CD4-positive, CD25-positive, alpha-beta regulatory T cell (primary cell): ENCODE measurements around the gene CTBP1. TPM values are rescaled to one million over a fixed set of nuclear protein-coding genes. Genes with fewer than 3 reads are reported as not detected.

ENCODE experiments used
- ATAC-seq, 2 donors: fragments of 150-1000 bp; cut with Tn5 transposase; one replicate each; pipeline ENCODE4 v1.10.0; 2021; ENCODE audit warnings: low read depth in 2 of 2, moderate number of reproducible peaks in 2 of 2, moderate library complexity in 1 of 2
- DNase-seq, 3 donors: peaks; one replicate each; pipeline versions ENCODE4 v3.0.0 to v3.0.0-alpha.2; 2012 to 2022; ENCODE audit warnings: mixed read lengths in 1 of 3
- H3K27ac ChIP-seq: one replicate; pipeline ENCODE4 v1.7.0; 2013; ENCODE audit warnings: mild to moderate bottlenecking, low read length; ENCODE audit not compliant: insufficient read depth, poor library complexity, severe bottlenecking
- H3K27me3 ChIP-seq: one replicate; pipeline ENCODE4 v1.7.0; 2013; ENCODE audit warnings: low read length; ENCODE audit not compliant: control insufficient read depth, insufficient read depth
- H3K36me3 ChIP-seq: one replicate; pipeline ENCODE4 v1.7.0; 2013; ENCODE audit warnings: mild to moderate bottlenecking, low read length, moderate library complexity; ENCODE audit not compliant: control insufficient read depth, insufficient read depth
- H3K4me1 ChIP-seq: 2 replicates; pipeline ENCODE4 v1.7.0; 2013; ENCODE audit warnings: mild to moderate bottlenecking, low read length; ENCODE audit not compliant: insufficient read depth, control insufficient read depth, poor library complexity, severe bottlenecking
- H3K4me3 ChIP-seq: one replicate; pipeline ENCODE4 v1.7.0; 2013; ENCODE audit warnings: low read depth, mild to moderate bottlenecking, low read length, moderate library complexity
- H3K9me3 ChIP-seq, 2 experiments: 1 replicate in 1 of 2; 2 replicates in 1 of 2; pipeline ENCODE4 v1.7.0; 2013; ENCODE audit warnings: low read length in 2 of 2, mild to moderate bottlenecking in 1 of 2, moderate library complexity in 1 of 2; ENCODE audit not compliant: control insufficient read depth in 2 of 2
- H3K27ac Mint-ChIP-seq, 3 donors: one replicate each; pipeline ENCODE4 v1.8.0; 2020 to 2022; ENCODE audit warnings: mild to moderate bottlenecking in 3 of 3, mixed read lengths in 3 of 3, moderate library complexity in 2 of 3
- H3K27me3 Mint-ChIP-seq: one replicate; pipeline ENCODE4 v1.8.0; 2022; ENCODE audit warnings: mild to moderate bottlenecking, mixed read lengths
- H3K36me3 Mint-ChIP-seq: one replicate; pipeline ENCODE4 v1.8.0; 2020; ENCODE audit warnings: mixed read lengths
- H3K4me1 Mint-ChIP-seq, 4 donors: one replicate each; pipeline ENCODE4 v1.8.0; 2020 to 2022; ENCODE audit warnings: mixed read lengths in 4 of 4, mild to moderate bottlenecking in 1 of 4
- H3K4me3 Mint-ChIP-seq, 4 donors: one replicate each; pipeline ENCODE4 v1.8.0; 2020 to 2022; ENCODE audit warnings: mild to moderate bottlenecking in 4 of 4, mixed read lengths in 4 of 4, moderate library complexity in 3 of 4
- H3K9me3 Mint-ChIP-seq, 7 donors: one replicate each; pipeline ENCODE4 v1.8.0; 2020 to 2022; ENCODE audit warnings: mixed read lengths in 7 of 7, mild to moderate bottlenecking in 3 of 7, moderate library complexity in 2 of 7
- polyA plus RNA-seq, 4 donors: library from polyadenylated mRNA; unstranded; fragments of 300-500 nt; fragmentation: Illumina TruSeq; gene quantifications; one replicate each; pipeline ENCODE4 v1.2.3, GENCODE V29; 2021
- total RNA-seq: library from RNA; stranded (reverse); gene quantifications from one replicate; pipeline ENCODE4 v1.2.3, GENCODE V29; 2022

The CTBP1 gene
- total and polyA plus RNA-seq, 5 donors from 2014 or later, result 32.4 to 198 (median 67.2) TPM

DNA sequence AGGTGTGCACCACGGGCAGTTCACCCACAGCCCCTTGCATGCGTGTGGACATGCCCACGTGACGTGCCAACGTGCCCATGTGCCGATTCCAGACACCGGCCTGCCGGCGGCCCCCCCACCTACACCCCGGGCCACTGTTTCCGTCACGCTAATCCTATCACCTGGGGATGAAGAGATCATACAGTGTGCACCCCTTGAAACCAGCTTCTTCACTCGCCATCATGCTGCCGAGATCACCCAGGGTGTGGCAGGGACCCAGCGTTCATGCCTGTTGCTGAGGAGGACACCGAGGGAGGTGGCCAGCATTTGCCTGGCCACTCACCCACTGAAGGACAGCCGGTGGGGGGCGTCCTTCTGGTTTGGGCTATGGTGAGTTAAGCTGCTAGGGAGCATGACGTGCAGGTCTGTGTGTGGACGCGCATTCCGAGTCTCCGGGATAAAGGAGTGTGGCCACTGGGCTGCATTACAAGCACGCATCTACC, 14.1 kb downstream of the CTBP1 start:
- H3K27me3 Mint-ChIP-seq, result no peaks in the 10 kb centered on the region
- H3K4me1 Mint-ChIP-seq, result peaks cover 0 to 9% (median 2%) of the 10 kb centered on the region in 4 donors
- Histone ChIP-seq H3K9me3 (no peaks in the 10 kb centered on the region), H3K27me3 (no peaks in the 10 kb centered on the region), H3K36me3 (peaks cover 80% of the 10 kb centered on the region), H3K4me3 (no peak overlapping the region), H3K27ac (no peak overlapping the region), H3K4me1 (no peaks in the 10 kb centered on the region)
- peak overlapping the region in 1 of 3 donors; percentile 56 for H3K27ac Mint-ChIP-seq
- no peak for ATAC-seq
- no peak for DNase-seq
- H3K4me3 Mint-ChIP-seq, result no peak overlapping the region
- no peaks in the 10 kb centered on the region for H3K9me3 Mint-ChIP-seq
- H3K36me3 Mint-ChIP-seq, result peaks cover 23% of the 10 kb centered on the region

DNA sequence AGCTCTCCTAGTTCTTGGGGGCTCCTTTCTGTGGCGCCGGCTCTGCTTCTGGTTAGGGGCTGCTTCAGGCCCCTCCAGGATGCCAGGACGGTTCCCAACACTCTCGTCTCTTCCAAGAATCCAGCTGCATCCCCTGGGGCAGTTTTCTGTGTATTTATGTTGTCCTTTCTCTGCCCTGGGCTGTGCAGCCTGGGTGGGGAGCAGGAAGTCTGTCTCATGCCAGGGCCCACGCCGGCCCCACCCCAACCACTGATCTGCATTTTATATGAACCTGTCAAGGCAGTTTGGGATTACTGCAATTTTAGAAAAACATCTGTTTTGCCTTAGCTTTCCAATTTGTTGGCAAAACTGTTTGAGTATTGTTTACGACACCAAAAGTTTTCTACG, 14.6 kb downstream of the CTBP1 start:
- Mint-ChIP-seq H3K4me3 (no peak overlapping the region), H3K27ac (no peak overlapping the region), H3K9me3 (no peaks in the 10 kb centered on the region), H3K27me3 (no peaks in the 10 kb centered on the region), H3K4me1 (peaks cover 0 to 11% (median 2%) of the 10 kb centered on the region in 4 donors), H3K36me3 (peaks cover 20% of the 10 kb centered on the region)
- DNase-seq, result no peak
- no peak overlapping the region for H3K27ac ChIP-seq
- H3K9me3 ChIP-seq, result no peaks in the 10 kb centered on the region
- no peak for ATAC-seq
- H3K27me3 ChIP-seq, result no peaks in the 10 kb centered on the region
- peaks cover 77% of the 10 kb centered on the region for H3K36me3 ChIP-seq
- no peaks in the 10 kb centered on the region for H3K4me1 ChIP-seq
- no peak overlapping the region for H3K4me3 ChIP-seq

DNA sequence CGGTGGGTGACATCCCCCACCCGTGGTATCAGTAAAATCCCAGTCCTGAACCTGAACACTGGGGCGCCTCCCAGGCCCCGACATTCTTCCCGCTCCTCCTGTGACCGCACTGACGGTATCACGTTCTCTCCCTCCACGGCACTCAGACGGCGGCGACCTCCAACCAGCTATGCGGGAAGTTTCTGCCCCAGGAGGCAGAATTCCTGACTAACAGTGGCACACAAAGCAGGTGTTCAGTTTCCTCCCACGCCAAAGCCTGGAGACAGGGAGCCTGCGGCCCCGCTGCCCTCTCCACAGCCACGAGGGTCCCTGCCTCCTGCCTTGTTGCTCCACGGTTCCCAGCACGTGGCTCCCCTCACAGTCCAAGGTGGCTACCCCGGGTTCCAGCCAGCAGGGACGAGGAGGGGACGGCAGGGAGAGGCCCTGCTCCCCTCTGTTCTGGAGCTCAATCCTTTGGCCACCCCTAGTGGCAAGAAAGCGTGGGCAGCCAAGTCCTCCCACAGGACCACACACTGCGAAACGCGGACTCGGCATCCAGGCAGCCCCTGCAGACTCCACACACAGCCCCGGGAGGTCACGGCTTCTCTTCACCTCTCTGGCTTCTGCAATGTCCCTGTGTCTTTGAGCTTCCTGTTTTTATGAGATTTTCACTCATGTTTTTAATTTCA, 15.2 kb downstream of the CTBP1 start:
- Mint-ChIP-seq H3K4me1 (peaks cover 0 to 11% (median 1%) of the 10 kb centered on the region in 4 donors), H3K4me3 (no peak overlapping the region), H3K9me3 (no peaks in the 10 kb centered on the region), H3K27ac (no peak overlapping the region), H3K27me3 (no peaks in the 10 kb centered on the region), H3K36me3 (peaks cover 22% of the 10 kb centered on the region)
- Histone ChIP-seq H3K36me3 (peaks cover 74% of the 10 kb centered on the region), H3K4me1 (no peaks in the 10 kb centered on the region), H3K9me3 (no peaks in the 10 kb centered on the region), H3K4me3 (no peak overlapping the region), H3K27me3 (no peaks in the 10 kb centered on the region), H3K27ac (no peak overlapping the region)
- DNase-seq (no peak), ATAC-seq (no peak)

DNA sequence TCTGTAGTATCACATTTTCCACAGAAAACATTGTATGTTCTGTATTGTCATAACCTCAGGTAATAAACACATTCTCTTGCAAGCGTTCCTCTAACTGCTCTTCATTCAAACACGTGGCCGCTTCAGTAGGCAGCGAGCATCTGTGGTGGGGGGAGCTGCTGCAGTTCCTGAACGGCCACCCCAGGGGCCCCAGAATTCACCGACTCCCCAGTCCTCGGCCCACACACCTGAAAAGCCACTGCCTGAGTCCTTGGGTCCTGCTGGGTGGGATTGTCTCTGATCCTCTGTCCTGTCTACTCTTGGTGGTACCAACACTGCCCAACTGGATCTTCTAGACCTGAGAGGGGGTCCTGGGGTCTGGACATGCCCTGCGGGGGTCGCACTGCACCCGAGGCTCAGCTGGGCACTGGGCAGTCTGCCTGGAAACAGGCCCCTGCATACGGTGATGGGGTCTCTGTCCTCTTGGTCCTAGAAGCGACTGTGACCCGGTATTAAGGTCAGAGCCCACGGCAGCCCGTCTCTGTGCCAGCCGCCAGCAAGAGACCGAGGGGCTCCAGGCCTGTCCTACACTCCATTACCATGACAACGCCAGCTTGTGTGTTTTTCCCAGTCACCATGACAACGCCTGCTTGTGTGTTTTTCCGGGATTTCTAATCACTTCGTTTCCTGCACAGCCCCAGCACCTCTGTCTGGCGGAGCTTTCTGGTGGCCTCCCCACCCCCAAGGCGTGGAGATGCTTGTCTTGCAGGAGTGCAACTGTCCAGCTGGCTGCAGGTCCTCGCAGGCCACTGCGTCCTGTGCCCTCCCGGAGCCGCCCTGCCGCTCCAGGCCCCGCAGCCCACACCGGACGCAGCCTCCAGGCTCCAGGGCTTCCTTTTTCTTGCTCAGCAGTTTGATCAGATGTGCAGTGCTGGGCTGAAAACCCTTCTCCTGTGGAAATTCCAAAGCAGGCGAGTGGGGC, 16.0 kb downstream of the CTBP1 start:
- Mint-ChIP-seq H3K36me3 (peaks cover 24% of the 10 kb centered on the region), H3K4me1 (peaks cover 0 to 11% (median 1%) of the 10 kb centered on the region in 4 donors), H3K4me3 (no peak overlapping the region), H3K27me3 (no peaks in the 10 kb centered on the region), H3K9me3 (no peaks in the 10 kb centered on the region), H3K27ac (no peak overlapping the region)
- no peak for DNase-seq
- H3K27me3 ChIP-seq, result no peaks in the 10 kb centered on the region
- peaks cover 73% of the 10 kb centered on the region for H3K36me3 ChIP-seq
- H3K27ac ChIP-seq, result no peak overlapping the region
- no peak for ATAC-seq
- no peak overlapping the region for H3K4me3 ChIP-seq
- H3K9me3 ChIP-seq, result no peaks in the 10 kb centered on the region
- H3K4me1 ChIP-seq, result no peaks in the 10 kb centered on the region

GRCh38 chr4:1231637-1232360, 17.1 kb downstream of the CTBP1 start:
- Histone ChIP-seq H3K9me3 (no peaks in the 10 kb centered on the region), H3K4me1 (no peaks in the 10 kb centered on the region), H3K27ac (no peak overlapping the region), H3K27me3 (no peaks in the 10 kb centered on the region), H3K4me3 (no peak overlapping the region), H3K36me3 (peaks cover 77% of the 10 kb centered on the region)
- Mint-ChIP-seq H3K27ac (peak overlapping the region in 1 of 3 donors; percentile 78), H3K4me3 (no peak overlapping the region), H3K9me3 (no peaks in the 10 kb centered on the region), H3K27me3 (no peaks in the 10 kb centered on the region), H3K4me1 (peaks cover 0 to 14% (median 1%) of the 10 kb centered on the region in 4 donors), H3K36me3 (peaks cover 35% of the 10 kb centered on the region)
- ATAC-seq (no peak), DNase-seq (no peak)

DNA sequence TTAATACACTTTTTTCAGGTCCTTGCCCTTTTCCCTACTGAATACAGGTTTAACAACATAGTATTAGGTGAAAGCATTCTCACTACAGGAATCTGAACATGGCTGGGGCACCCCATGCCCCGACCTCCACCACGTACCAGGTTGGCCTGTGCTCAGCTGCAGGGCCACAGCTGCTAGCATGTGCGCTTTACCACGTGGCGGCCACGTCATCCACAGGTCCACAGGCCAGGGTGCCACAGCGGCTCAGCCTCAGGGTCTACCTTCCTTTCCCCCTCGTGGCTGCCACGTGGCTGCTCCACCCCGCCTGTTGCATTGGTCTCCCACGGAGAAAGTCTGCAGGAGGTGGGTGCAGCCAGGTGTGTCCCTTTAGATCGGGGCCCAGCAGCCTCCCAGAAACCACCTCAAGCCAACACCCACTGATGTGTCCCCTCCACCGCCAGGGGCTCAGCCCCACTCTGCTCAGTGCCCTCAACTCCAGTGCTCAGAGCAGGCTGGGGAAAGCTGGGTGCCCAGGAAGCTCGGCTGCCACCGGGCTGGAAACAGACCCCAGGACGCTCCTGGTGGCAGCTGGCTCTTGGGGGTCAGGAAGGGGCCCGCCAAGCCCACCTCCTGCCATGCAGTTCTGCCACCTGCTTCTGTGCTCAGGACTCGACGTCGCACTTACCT, 17.8 kb downstream of the CTBP1 start:
- no peaks in the 10 kb centered on the region for H3K27me3 Mint-ChIP-seq
- no peak overlapping the region for H3K27ac Mint-ChIP-seq
- DNase-seq (no peak), ATAC-seq (no peak)
- no peaks in the 10 kb centered on the region for H3K4me1 ChIP-seq
- H3K4me3 Mint-ChIP-seq, result no peak overlapping the region
- H3K36me3 Mint-ChIP-seq, result peaks cover 35% of the 10 kb centered on the region
- H3K9me3 Mint-ChIP-seq, result no peaks in the 10 kb centered on the region
- no peak overlapping the region for H3K27ac ChIP-seq
- no peak overlapping the region for H3K4me3 ChIP-seq
- H3K9me3 ChIP-seq, result no peaks in the 10 kb centered on the region
- H3K27me3 ChIP-seq, result no peaks in the 10 kb centered on the region
- peaks cover 0 to 14% (median 1%) of the 10 kb centered on the region in 4 donors for H3K4me1 Mint-ChIP-seq
- H3K36me3 ChIP-seq, result peaks cover 79% of the 10 kb centered on the region

DNA sequence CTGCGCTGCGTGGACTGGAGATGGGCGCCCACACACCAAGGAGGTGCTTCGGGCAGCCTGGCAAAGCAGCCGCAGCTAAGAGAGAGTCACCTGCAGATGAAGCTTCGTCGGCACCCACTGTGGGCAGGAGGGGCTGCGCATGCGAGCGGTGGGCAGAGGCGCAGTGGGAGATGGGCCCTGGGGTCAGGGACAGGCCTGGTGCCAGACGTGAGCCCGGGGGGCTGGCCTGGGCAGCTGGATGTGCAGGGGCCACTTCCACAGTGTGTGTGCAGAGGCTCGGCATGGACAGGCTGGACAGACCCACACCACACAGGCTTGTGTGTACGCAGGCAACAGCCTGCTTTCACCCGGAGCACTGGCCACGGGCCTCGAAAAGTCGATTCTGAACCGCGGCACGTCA, 18.6 kb downstream of the CTBP1 start:
- peaks cover 77% of the 10 kb centered on the region for H3K36me3 ChIP-seq
- Mint-ChIP-seq H3K27ac (no peak overlapping the region), H3K9me3 (no peaks in the 10 kb centered on the region), H3K27me3 (no peaks in the 10 kb centered on the region), H3K4me1 (peaks cover 0 to 11% (median 1%) of the 10 kb centered on the region in 4 donors), H3K4me3 (no peak overlapping the region), H3K36me3 (peaks cover 31% of the 10 kb centered on the region)
- no peaks in the 10 kb centered on the region for H3K27me3 ChIP-seq
- ATAC-seq, result no peak
- no peak overlapping the region for H3K27ac ChIP-seq
- no peak for DNase-seq
- no peak overlapping the region for H3K4me3 ChIP-seq
- H3K4me1 ChIP-seq, result no peaks in the 10 kb centered on the region
- H3K9me3 ChIP-seq, result no peaks in the 10 kb centered on the region
